Cerebellar cortex (tissue), 1 donor: ENCODE data around the gene SUPT20HL1.
"Not testable (repeated sequence)": the region's sequence is repeated elsewhere in the genome, so short reads cannot be mapped to it uniquely, and the experiment has no call there.

Experiments
- DNase-seq: peaks from one replicate; pipeline ENCODE4 v3.0.0-alpha.2; 2015; ENCODE audit warnings: low spot score

SUPT20HL1 gene

GRCh38 chrX:24360272-24360671 is at the start of gene SUPT20HL1:
Gene SUPT20HL1, plus strand, starts transcription at chrX:24360639. Its CDS starts 2,122 bp downstream, at chrX:24362761.
- DNase-seq, result no peak

- not testable (repeated sequence) for DNase-seq
Observed at GRCh38 chrX:24310916-24311315, 49.5 kb upstream of the SUPT20HL1 start.

GRCh38 chrX:24311507-24312248 is 48.8 kb upstream of the SUPT20HL1 start:
- not testable (repeated sequence) for DNase-seq

GRCh38 chrX:24312249-24312607 is 48.2 kb upstream of the SUPT20HL1 start:
- DNase-seq, result not testable (repeated sequence)

GRCh38 chrX:24314019-24314635 is 46.3 kb upstream of the SUPT20HL1 start, which contains the start of gene SUPT20HL2:
Gene SUPT20HL2, minus strand, starts transcription at chrX:24314069. Its CDS starts 754 bp downstream, at chrX:24313315.
- DNase-seq, result no peak

- DNase-seq, result no peak
Observed at GRCh38 chrX:24316111-24316510, 44.3 kb upstream of the SUPT20HL1 start.

- no peak for DNase-seq
Observed at GRCh38 chrX:24317567-24317966, 42.9 kb upstream of the SUPT20HL1 start.

GRCh38 chrX:24321741-24322395 is 38.6 kb upstream of the SUPT20HL1 start:
- no peak for DNase-seq

GRCh38 chrX:24325231-24325630 is 35.2 kb upstream of the SUPT20HL1 start:
- no peak for DNase-seq

GRCh38 chrX:24332878-24333277 is 27.6 kb upstream of the SUPT20HL1 start:
- DNase-seq, result no peak

- no peak for DNase-seq
Observed at GRCh38 chrX:24333371-24333770, 27.1 kb upstream of the SUPT20HL1 start.

GRCh38 chrX:24334461-24334860 is 26.0 kb upstream of the SUPT20HL1 start:
- no peak for DNase-seq

GRCh38 chrX:24335871-24336270 is 24.6 kb upstream of the SUPT20HL1 start:
- DNase-seq, result no peak

- DNase-seq, result no peak
Observed at GRCh38 chrX:24339911-24340310, 20.5 kb upstream of the SUPT20HL1 start.

- no peak for DNase-seq
Observed at GRCh38 chrX:24340501-24340900, 19.9 kb upstream of the SUPT20HL1 start.

- no peak for DNase-seq
Observed at GRCh38 chrX:24341795-24342194, 18.6 kb upstream of the SUPT20HL1 start.

GRCh38 chrX:24343719-24344118 is 16.7 kb upstream of the SUPT20HL1 start:
- DNase-seq, result no peak

GRCh38 chrX:24347881-24348280 is 12.6 kb upstream of the SUPT20HL1 start:
- DNase-seq, result no peak

GRCh38 chrX:24350217-24350616 is 10.2 kb upstream of the SUPT20HL1 start:
- DNase-seq, result no peak

GRCh38 chrX:24355095-24355494 is 5.3 kb upstream of the SUPT20HL1 start:
- no peak for DNase-seq

GRCh38 chrX:24357106-24357505 is 3.3 kb upstream of the SUPT20HL1 start:
- no peak for DNase-seq

GRCh38 chrX:24362089-24362745 is 1.8 kb downstream of the SUPT20HL1 start:
- not testable (repeated sequence) for DNase-seq
